ENCODE measurements around the gene GPR137. TPM values are rescaled to one million over a fixed set of nuclear protein-coding genes. Genes with fewer than 3 reads are reported as not detected.
A peak's percentile ranks its signal among the peaks of the same experiment; 100 is the strongest.

Gene GPR137
- total and polyA plus RNA-seq, 9 of the 15 experiments (the other 6 are each of a cell fraction or from before 2014, with no cell fraction given) = 0.32 to 26.7 (median 10.7) TPM

DNA sequence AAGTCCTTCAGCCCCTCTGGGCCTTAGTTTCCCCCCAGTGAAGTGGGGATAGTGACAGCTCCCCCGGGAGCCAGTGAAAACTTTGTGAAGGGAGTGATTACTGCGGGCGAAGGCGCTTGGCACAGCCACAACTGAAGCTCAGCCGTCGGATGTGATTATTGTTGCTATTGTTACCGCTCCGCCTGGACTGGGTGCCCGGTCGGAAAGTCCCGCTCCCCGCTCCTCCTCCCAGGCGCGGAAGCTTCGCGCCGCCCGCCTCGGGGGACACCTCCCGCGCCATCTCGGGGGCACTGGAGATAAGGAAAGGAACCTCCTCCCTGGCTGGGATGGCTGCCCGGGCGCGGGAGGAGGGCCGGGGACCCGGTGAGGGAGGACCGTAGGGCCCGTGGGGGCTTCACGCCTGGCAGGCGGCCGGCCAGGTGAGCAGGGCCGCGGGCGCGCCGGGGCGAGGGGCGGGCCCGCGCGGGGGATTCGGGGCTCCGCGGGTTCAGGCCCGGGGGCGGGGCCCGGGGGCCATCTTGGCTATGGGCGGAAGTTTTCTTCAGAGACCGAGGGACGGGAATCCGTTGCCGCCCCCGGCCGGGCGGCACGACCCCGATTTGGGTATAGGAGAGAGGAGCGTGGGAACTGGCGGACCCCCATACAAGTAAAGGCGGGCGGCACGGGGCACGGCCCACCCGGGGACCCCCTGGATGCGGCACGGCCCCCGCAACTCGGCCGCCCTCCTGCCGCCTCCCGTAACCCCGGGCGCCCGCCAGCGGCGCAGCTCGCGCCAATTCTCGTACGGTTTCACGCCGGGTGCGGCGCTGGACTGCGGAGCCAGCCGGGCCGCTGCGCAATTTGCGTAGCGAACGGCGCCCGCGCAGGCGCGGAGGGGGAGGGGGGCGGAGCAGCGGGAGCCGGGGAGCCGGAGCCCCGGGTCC is at the start of gene GPR137 (continued):
- TF ChIP-seq, protein P1, sequence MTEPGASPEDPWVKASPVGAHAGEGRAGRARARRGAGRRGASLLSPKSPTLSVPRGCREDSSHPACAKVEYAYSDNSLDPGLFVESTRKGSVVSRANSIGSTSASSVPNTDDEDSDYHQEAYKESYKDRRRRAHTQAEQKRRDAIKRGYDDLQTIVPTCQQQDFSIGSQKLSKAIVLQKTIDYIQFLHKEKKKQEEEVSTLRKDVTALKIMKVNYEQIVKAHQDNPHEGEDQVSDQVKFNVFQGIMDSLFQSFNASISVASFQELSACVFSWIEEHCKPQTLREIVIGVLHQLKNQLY (CRISPR knock-in tag; conservative IDR thresholded peaks at IDR 0.05) = no peak
- TF ChIP-seq ZNF395 (CRISPR knock-in tag; IDR thresholded peaks at IDR 0.05) = no peak
- no peak for TF ChIP-seq CEBPZ (IDR thresholded peaks at IDR 0.05; ENCODE audit: borderline replicate concordance, low read depth, low read length)
- TF ChIP-seq FOXJ3 (CRISPR knock-in tag; IDR thresholded peaks at IDR 0.05) = no peak
- 0 out of 2 replicates have a peak, but pooled peaks have one; percentile 74 for TF ChIP-seq RFX7 (CRISPR knock-in tag; IDR thresholded peaks at IDR 0.05)
- TF ChIP-seq C11orf30 (IDR thresholded peaks at IDR 0.05; ENCODE audit: low read depth) = no peak
- no peak for TF ChIP-seq ZNF778 (CRISPR knock-in tag; IDR thresholded peaks at IDR 0.05)
- TF ChIP-seq ATF1 (CRISPR knock-in tag; IDR thresholded peaks at IDR 0.05) = no peak
- TF ChIP-seq ATF1 (tag; IDR thresholded peaks at IDR 0.05) = no peak; the same call in 1 of the 2 replicates
- TF ChIP-seq GTF2F1 (IDR thresholded peaks at IDR 0.05; ENCODE audit: low read depth, low read length) = no peak
- no peak for TF ChIP-seq MCM2 (IDR thresholded peaks at IDR 0.05; ENCODE audit: low read depth)
- TF ChIP-seq ASH1L (IDR thresholded peaks at IDR 0.05; ENCODE audit: borderline replicate concordance, low read depth, partially characterized antibody) = no peak
- TF ChIP-seq CHD1 (IDR thresholded peaks at IDR 0.05; ENCODE audit: low read length) = peak; percentile 50
- peak; percentile 75 for TF ChIP-seq RFX1 (IDR thresholded peaks at IDR 0.05)
- TF ChIP-seq, protein P2, sequence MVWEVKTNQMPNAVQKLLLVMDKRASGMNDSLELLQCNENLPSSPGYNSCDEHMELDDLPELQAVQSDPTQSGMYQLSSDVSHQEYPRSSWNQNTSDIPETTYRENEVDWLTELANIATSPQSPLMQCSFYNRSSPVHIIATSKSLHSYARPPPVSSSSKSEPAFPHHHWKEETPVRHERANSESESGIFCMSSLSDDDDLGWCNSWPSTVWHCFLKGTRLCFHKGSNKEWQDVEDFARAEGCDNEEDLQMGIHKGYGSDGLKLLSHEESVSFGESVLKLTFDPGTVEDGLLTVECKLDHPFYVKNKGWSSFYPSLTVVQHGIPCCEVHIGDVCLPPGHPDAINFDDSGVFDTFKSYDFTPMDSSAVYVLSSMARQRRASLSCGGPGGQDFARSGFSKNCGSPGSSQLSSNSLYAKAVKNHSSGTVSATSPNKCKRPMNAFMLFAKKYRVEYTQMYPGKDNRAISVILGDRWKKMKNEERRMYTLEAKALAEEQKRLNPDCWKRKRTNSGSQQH (CRISPR knock-in tag; IDR thresholded peaks at IDR 0.05) = no peak
